ENCODE measurements around the gene SLC4A9.

SLC4A9 gene

GRCh38 chr5:140360101-140360500, at the start of gene SLC4A9:
TSS of gene SLC4A9 (plus strand) at chr5:140360194. CDS start at chr5:140360237, 43 bp downstream.
- no peak for DNase-seq

- DNase-seq, result no peak
Measured at GRCh38 chr5:140310434-140310833, 49.6 kb upstream of the SLC4A9 start.

- no peak for DNase-seq
Measured at GRCh38 chr5:140311011-140311467, 49.0 kb upstream of the SLC4A9 start.

GRCh38 chr5:140312067-140312790, 47.8 kb upstream of the SLC4A9 start:
- DNase-seq, result peak in 2 of 56 donors; percentile 10 to 24

GRCh38 chr5:140312791-140313189, 47.2 kb upstream of the SLC4A9 start:
- no peak for DNase-seq

GRCh38 chr5:140317859-140318258, 42.1 kb upstream of the SLC4A9 start:
- DNase-seq, result no peak

- DNase-seq, result no peak
Measured at GRCh38 chr5:140318792-140319191, 41.2 kb upstream of the SLC4A9 start.

- DNase-seq, result no peak
Measured at GRCh38 chr5:140319833-140320232, 40.2 kb upstream of the SLC4A9 start.

GRCh38 chr5:140321796-140322195, 38.2 kb upstream of the SLC4A9 start:
- peak in 32 of 56 donors; percentile 7 to 70 (median 26) for DNase-seq

GRCh38 chr5:140322751-140323731, 37.0 kb upstream of the SLC4A9 start:
- DNase-seq, result peak in 44 of 56 donors; percentile 7 to 82 (median 38)

- no peak for DNase-seq
Measured at GRCh38 chr5:140324041-140324600, 35.9 kb upstream of the SLC4A9 start.

- no peak for DNase-seq
Measured at GRCh38 chr5:140324617-140325241, 35.3 kb upstream of the SLC4A9 start.

GRCh38 chr5:140325486-140325885, 34.5 kb upstream of the SLC4A9 start:
- no peak for DNase-seq

GRCh38 chr5:140327589-140327988, 32.4 kb upstream of the SLC4A9 start:
- DNase-seq, result no peak

GRCh38 chr5:140328036-140328764, 31.8 kb upstream of the SLC4A9 start:
- no peak for DNase-seq

- no peak for DNase-seq
Measured at GRCh38 chr5:140329739-140330481, 30.1 kb upstream of the SLC4A9 start.

- no peak for DNase-seq
Measured at GRCh38 chr5:140331638-140332037, 28.4 kb upstream of the SLC4A9 start.

- DNase-seq, result peak in 3 of 56 donors; percentile 13 to 25 (median 15)
Measured at GRCh38 chr5:140336388-140336787, 23.6 kb upstream of the SLC4A9 start.

- DNase-seq, result no peak
Measured at GRCh38 chr5:140337880-140338279, 22.1 kb upstream of the SLC4A9 start.

GRCh38 chr5:140338336-140338735, 21.7 kb upstream of the SLC4A9 start:
- DNase-seq, result no peak

Measured in amygdala (tissue), 56 donors.